ENCODE measurements around the gene SURF4.

Gene SURF4

GRCh38 chr9:133351526-133351907, 24.3 kb downstream of the SURF4 start:
- TF ChIP-seq CTCF (conservative IDR thresholded peaks at IDR 0.05; ENCODE audit: low read length): no peak
- H3K4me3 ChIP-seq (ENCODE audit: low read length): no peak overlapping the region
- no peak for DNase-seq (ENCODE audit: low read depth)

DNA sequence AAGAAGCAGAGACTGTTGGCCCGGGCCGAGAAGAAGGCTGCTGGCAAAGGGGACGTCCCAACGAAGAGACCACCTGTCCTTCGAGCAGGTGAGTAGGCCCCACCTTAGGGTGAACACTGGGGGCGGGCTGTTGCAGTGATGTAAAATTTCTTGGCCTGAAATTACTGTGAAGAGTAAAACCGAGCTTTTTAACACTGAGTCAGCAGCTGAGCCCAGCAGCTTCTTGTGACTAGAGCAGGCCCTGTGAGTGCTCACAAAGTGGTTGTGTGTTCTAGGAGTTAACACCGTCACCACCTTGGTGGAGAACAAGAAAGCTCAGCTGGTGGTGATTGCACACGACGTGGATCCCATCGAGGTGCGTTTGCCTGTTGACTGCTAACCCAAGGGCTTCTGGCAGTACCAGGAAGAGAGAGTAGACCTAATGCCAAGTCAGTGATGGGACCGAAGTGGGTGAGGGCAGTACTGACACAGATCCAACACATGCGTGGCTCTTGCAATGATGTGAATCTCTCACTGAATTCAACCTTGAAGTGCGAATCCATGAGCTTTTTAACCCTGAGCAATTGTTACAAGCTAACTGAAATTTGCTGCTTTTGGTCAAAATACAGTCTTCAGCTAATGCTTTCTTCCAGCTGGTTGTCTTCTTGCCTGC, 25.8 kb downstream of the SURF4 start:
- TF ChIP-seq CTCF (conservative IDR thresholded peaks at IDR 0.05; ENCODE audit: low read length): no peak

DNA sequence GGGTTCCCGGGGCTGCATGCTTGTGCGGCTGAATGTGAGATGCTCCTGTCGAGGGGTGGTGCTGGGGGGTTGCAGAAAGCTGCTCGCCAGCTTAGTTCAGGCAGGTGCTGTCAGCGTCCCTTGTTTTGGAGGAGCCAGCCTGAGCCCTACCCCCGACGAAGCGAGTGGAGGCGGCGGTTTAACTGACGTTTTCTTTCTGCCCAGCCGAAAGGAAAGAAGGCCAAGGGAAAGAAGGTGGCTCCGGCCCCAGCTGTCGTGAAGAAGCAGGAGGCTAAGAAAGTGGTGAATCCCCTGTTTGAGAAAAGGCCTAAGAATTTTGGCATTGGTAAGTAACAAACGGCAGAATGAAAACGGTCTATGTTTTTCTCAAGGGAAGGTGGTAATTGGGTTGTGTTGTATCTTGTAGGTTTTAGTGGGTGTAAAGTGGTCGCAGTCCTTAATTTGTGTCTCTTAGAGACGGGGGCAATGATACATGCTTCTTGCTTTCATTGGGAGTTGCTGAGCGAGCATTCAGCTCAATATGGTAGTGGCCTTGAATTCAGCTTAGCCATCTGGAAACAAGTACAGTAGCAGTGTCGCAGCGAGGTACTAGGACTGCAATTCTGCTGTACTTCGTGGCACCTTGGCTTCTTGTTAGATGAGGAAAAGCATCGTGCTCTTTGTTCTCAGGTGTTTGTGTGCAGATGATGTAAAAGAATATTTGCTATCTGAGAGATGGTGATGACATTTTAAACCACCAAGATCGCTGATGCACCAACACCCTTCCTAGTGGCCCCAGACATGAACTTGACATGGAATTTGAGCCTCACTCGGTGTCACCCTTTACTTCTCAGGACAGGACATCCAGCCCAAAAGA, 26.9 kb downstream of the SURF4 start:
- no peak for TF ChIP-seq CTCF (conservative IDR thresholded peaks at IDR 0.05; ENCODE audit: low read length)
- no peak for DNase-seq (ENCODE audit: low read depth)
- peak overlapping the region; percentile 100 for H3K4me3 ChIP-seq (ENCODE audit: low read length)

More for the DNA sequence above, 25.8 kb downstream of the SURF4 start:
- H3K4me3 ChIP-seq (ENCODE audit: low read length): no peak overlapping the region
- no peak for DNase-seq (ENCODE audit: low read depth)

- peak; percentile 96 for DNase-seq (ENCODE audit: low read depth)
- no peak for TF ChIP-seq CTCF (conservative IDR thresholded peaks at IDR 0.05; ENCODE audit: low read length)
- H3K4me3 ChIP-seq (ENCODE audit: low read length): peak within 1 kb of the TSS; percentile 100
Measured at GRCh38 chr9:133347985-133348717, 27.7 kb downstream of the SURF4 start, which contains the start of the genes MED22 and RPL7A. TSS of gene MED22 (minus strand) at chr9:133348131. CDS start at chr9:133346662, 1,469 bp downstream. TSS of gene RPL7A (plus strand) at chr9:133348218. CDS start at chr9:133348244, 26 bp downstream.

DNA sequence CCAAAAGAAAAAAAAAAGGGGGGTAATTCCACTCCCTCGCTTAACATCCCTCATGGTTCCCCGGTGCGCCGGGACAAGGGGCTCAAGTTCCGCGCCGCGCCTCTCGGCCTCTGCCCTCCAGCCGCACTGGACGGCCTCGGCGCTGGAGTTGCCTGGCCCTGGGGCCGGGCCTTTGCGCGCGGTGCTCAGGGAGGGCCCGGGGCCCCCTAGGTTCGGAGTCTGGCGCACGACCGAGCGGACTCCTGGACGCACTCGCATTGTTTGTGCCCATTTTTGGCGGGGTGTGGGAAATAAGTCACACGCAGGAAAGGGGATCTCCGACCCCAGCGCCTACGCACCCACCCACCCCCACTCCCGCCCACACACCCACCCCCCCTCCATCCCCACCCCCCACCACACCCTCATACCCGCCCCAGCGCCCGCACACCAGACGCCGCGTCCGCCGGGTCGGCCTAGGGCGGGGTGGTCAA, 28.3 kb downstream of the SURF4 start:
- peak overlapping the region; percentile 100 for H3K4me3 ChIP-seq (ENCODE audit: low read length)
- no peak for DNase-seq (ENCODE audit: low read depth)
- TF ChIP-seq CTCF (conservative IDR thresholded peaks at IDR 0.05; ENCODE audit: low read length): no peak

DNA sequence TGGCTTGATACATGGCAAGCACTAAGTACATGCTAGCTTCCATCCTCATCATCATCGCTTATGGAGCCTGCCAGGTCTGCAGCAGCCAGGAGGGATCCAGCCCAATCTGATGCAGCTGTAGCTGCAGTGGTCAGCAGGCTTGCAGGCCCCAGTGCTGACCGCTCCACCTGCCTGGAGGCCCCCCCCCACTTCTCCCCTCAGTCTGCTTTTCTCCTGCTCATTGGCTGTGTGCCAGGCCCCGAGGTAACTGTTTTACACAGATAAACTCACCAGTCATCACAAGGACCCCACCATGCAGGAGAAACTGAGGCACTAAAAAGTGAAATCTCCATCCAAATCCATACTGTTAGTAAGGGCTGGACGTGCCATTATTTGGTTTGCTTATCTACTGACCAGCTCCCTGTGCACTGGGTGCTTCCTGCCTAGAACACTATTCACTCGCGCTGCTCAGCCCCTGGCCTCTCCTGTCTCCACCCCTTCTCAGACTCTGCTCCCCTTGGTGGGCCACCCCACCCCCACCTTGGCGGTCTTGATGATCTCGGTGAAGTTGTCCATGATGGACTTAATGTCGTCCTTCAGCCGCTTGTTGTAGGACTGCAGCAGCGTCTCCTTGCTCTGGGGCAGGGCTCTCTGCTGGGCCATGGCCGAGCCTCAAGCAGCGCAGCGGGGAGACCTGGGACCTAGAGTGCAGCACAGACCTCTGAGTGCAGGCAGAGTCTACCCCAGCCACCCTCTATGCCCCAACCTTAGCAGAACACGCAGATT, 29.7 kb downstream of the SURF4 start:
- H3K4me3 ChIP-seq (ENCODE audit: low read length): peak overlapping the region; percentile 100
- TF ChIP-seq CTCF (conservative IDR thresholded peaks at IDR 0.05; ENCODE audit: low read length): no peak
- no peak for DNase-seq (ENCODE audit: low read depth)
